GM19455 (cell line): ENCODE results near the gene CIZ1.
"Not testable (repeated sequence)": the region's sequence is repeated elsewhere in the genome, so short reads cannot be mapped to it uniquely, and the experiment has no call there.

Experiments used
- ATAC-seq: cut with Tn5 transposase; IDR thresholded peaks from one replicate; pipeline ENCODE4 v1.9.1; 2021; ENCODE audit not compliant: unreplicated experiment

The CIZ1 gene, protein sequence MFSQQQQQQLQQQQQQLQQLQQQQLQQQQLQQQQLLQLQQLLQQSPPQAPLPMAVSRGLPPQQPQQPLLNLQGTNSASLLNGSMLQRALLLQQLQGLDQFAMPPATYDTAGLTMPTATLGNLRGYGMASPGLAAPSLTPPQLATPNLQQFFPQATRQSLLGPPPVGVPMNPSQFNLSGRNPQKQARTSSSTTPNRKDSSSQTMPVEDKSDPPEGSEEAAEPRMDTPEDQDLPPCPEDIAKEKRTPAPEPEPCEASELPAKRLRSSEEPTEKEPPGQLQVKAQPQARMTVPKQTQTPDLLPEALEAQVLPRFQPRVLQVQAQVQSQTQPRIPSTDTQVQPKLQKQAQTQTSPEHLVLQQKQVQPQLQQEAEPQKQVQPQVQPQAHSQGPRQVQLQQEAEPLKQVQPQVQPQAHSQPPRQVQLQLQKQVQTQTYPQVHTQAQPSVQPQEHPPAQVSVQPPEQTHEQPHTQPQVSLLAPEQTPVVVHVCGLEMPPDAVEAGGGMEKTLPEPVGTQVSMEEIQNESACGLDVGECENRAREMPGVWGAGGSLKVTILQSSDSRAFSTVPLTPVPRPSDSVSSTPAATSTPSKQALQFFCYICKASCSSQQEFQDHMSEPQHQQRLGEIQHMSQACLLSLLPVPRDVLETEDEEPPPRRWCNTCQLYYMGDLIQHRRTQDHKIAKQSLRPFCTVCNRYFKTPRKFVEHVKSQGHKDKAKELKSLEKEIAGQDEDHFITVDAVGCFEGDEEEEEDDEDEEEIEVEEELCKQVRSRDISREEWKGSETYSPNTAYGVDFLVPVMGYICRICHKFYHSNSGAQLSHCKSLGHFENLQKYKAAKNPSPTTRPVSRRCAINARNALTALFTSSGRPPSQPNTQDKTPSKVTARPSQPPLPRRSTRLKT

DNA sequence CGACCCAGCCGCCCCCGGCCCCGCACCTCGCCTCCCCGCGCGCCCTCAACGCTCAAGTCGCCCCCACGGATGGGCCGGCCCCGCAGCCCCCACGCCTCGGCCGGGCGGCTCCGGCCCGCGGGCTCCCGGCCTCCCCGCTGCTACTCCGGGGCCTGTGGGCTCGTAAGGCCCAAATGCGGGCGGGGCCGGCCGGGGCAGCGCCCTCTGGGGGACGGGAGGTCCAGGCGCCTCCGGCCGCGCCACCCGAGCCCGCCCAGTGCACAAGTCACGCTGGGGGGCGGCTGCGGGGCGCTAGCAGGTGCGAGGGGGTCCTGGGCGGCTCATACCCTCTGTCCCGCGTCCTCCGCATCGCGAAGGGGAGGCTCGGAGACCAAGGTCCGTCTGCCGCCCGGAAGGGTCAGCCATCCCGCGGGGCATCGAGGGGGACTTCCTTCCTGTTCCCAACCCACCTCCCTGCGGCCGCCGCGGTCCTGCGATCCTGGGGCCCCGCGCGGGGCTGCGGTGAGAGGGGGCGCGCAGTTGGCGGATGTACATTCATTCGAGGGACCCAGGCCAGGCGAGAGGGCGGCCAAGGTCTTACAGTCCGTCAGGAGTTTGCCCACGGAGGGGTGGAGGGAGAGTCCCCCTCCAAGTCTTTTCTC is at the start of gene CIZ1:
Gene CIZ1, minus strand, starts transcription at position 167 of the 641 bp plus-strand sequence. CDS start 715 bp downstream, outside the sequence.
- ATAC-seq: peak; percentile 74

DNA sequence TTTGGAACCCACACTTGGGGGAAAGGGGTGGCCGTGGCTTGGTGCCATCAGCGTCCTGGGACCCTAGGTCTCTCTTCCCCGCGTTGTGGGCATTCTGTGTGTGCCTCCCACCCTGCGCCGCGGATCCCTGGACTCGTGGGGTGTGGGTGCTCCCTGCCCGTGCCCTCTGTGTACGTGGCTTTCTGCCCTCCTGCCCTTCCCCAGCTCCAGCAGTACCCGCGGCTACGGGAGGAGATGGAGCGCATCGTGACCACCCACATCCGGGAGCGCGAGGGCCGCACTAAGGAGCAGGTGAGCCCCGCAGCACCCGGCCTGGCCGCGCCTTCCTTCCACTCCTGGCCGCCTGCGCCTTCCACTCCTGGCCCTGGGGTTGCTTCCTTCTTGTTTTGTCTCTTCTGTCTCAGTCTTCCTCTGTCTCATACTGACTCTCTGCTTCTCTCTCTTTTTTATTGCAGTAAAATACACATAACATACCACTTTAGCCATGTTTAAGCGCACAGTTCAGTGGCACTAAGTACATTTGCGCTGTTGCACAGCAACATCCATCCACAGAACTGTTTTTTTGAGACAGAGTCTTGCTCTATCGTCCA is 42.5 kb upstream of the CIZ1 start:
- no peak for ATAC-seq

DNA sequence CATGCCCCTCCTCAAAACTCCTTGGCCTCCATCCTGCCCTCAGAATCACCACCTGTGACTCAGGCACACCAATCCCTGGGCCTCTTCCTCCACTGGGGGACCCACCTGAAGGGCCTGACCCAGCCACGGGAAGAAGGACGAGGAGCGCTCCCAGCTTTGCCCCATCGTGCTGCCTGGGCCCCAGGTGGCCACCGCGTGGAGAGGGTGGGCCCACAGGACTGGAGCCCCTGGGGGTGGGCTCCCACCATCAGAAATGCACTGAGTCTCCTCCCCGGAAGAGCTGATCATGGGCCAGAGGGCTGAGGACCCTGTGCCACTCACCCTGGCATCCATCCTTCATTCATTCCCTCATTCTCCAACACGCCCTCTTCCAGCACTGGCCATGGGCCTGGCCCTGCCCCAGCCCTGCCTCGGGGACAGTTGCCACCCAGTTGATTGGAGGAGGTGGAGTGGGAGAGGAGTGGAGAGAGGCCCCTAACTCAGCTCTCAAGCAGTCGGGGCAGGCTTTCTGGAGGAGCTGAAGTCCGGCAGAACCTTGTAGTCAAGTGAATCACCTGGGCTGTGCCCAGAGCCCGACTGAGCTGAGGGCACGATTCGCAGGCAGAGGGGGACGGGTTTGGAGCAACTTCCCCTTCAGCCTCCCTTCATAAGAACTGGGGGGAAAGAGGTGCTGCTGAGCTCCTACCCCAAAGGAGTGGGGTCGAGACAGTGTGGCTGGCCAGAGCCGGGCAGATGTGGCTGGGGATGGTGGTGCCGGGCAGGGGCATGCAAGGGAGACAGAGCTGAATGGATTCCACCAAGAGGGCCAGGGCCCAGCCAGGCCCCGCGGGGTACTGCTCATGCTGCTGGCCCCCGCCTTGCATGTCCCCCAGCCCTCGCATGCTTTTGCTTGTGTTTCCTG is 41.4 kb upstream of the CIZ1 start:
- ATAC-seq: no peak

DNA sequence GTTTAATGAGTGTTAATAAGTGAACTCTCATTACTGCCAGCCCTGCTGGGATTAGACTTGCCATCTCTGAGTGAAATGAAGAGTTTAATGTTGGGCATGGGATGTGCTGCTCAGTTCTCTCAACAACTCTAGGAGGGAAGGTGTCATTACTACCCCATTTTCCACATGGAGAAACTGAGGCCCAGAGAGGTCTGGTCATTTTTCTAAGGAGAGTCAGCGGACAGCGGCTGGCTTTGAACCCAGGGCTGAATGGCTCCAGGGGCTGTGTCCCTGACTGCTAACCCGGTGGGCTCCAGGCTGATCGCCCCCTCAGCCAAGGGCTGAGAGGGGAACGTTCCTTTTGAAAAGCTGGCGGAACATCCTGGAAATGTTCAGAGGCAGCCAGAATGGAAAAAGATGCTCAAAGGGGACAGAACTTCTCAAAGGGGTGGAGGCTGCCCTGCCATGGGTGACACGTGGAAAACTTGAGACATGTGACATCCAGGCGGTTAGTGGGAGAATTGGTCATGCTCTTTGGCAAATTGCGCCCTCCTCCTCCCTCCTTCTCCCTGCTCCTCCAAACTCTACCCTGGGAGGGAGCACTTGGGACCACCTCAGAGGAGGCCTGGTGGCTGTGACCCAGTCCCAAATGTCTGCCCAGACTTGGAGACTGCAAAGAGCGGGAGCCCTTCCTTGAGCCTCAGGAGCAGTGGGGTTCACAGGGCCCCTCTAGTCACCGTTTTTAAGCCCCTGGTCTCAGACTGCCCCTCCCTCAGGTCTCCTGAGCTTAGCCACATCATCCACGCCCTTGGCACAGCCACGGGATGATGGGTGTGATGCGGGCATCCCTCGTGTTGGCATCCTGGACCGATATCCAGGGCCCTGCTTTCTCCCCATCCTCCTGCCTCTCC is 40.5 kb upstream of the CIZ1 start:
- ATAC-seq: no peak

DNA sequence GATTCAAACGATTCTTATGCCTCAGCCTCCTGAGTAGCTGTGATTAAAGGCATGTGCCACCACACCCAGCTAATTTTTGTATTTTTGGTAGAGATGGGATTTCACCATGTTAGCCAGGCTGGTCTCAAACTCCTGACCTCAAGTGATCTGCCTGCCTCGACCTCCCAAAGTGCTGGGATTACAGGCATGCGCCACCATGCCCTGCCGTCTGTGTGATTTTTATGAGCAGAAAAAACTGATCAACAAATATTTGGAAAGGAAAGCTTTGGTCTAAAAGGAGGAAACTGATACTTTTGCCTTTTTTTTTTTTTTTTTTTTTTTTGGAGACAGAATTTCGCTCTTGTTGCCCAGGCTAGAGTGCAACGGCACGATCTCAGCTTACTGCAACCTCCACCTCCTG is 39.5 kb upstream of the CIZ1 start:
- not testable (repeated sequence) for ATAC-seq

DNA sequence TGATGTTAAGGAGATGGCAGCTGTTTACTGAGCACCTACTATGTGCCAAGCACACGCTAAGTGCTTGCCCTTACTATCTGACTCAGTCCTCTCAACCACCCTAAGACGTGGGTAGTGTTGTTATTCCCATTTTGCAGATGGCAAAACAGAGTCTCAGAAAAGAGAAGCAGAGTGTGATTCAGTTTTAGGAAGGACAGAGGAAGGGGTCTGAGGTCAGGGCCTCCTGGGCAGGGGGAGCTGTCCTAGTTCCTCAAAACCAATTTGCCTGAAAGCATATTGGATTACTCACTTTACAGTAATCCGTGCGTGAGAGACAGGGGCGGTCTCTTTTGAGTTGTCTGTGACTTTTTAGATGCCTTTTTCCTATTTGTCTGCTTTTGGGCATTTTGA is 35.0 kb upstream of the CIZ1 start:
- no peak for ATAC-seq

DNA sequence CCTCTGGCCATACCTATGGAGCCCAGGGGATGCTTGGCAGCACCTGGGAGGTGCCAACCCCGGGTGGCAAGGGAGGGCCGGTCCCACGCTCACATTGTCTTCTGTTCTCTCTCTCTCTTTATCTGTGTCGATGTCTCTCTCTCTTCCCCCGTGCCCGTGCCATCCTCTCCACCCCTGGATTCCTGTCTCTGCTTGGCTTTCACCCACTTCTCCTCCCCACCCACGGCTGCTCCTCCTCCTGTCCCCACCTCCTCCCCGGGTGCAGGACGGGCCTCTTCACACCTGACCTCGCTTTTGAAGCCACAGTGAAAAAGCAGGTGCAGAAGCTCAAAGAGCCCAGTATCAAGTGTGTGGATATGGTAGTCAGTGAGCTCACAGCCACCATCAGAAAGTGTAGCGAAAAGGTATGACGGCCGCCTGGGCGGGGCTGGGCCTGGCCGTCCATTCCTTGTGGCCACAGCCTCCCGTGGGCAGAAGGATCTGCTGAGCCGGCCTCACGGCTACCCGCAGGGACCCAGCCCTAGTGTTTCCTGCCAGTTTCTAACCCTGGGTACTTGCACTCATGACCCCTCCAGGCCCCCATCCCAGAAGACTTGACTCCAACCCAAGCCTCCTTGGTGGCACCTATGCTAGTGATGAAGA is 34.5 kb upstream of the CIZ1 start:
- no peak for ATAC-seq

DNA sequence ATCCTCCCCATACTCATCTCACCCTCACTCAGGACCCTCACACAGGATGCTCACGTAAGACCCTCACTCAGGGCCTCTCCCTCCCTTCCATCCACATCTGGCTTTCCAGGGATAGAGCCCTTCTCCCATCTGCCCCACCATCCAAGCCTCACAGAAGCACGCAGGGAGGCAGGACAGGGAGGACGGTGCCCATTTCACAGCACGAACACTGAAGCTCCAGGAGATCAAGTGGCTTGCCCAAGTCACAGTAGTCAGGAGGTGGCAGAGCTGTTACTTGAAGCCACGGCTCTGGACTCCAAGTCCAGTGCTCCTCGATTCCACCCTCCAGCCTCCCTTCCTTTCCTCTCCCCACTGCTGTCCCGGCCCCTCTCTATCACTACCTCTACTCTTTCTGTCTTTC is 33.5 kb upstream of the CIZ1 start:
- ATAC-seq: no peak

DNA sequence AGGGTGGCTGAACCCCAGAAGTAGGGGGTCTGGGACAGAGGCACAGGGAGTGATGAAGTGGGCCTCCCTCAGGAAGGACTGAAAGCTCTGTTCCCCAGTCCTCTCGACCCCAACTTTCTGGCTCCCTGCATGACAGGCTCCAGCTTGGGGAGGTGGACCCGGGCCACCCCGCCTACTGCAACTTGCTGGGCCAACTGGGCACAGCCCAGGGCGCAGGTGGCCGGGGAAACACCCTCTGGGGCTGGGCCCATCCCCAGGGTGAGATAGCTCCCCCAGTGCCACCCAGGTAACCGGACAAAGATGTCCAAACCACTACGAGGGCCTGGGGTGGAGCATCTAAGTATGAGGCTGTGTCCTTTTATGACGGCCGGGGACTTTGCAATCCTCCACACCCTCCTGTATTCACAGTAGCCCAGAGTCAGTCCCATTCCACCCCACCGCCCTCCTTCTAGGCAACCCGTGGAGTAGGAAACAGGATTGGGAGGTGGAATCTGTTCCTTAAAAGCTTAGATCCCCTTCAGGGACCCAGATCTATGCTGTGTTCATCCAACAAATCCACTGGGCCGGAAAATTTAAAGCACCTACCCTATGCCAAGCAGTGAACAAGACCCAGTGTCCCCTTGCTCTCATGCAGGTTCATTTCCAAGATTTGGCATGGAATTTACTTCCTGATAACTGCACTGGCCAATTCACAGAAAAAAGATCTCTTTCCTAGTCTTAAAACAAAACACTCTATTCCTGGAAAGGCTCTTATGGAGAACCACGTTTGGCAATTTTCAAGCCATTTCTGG is 31.7 kb upstream of the CIZ1 start:
- ATAC-seq: no peak

DNA sequence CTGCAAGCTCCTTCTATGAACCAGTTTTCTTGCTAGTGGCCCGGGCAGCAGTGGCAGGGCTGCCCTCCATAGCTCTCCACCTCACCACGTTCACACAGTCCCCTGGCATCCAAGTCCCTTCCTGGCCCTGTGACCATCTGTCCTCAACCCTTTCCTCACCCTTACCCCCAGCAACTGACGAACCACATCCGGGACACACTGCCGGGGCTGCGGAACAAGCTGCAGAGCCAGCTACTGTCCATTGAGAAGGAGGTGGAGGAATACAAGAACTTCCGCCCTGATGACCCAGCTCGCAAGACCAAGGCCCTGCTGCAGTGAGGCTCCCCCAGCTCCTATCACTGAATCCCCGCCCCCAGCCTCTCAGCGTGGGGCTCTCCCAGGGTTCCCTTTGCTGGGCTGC is 30.7 kb upstream of the CIZ1 start:
- ATAC-seq: no peak

DNA sequence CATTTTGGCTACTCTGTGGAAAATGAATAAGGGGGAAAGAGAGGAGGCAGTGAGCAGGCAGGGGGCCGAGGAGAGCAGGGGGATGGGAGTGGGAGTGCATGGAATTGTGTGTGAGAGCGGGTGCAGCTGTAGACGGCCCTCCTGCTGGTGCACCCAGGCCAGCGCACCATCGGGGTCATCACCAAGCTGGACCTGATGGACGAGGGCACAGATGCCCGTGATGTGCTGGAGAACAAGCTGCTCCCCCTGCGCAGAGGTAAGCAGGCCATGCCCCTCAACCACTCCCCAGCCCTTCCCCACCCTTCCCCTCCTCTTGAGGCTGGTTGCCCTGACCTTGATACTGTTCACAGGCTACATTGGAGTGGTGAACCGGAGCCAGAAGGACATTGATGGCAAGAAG is 28.5 kb upstream of the CIZ1 start:
- no peak for ATAC-seq

DNA sequence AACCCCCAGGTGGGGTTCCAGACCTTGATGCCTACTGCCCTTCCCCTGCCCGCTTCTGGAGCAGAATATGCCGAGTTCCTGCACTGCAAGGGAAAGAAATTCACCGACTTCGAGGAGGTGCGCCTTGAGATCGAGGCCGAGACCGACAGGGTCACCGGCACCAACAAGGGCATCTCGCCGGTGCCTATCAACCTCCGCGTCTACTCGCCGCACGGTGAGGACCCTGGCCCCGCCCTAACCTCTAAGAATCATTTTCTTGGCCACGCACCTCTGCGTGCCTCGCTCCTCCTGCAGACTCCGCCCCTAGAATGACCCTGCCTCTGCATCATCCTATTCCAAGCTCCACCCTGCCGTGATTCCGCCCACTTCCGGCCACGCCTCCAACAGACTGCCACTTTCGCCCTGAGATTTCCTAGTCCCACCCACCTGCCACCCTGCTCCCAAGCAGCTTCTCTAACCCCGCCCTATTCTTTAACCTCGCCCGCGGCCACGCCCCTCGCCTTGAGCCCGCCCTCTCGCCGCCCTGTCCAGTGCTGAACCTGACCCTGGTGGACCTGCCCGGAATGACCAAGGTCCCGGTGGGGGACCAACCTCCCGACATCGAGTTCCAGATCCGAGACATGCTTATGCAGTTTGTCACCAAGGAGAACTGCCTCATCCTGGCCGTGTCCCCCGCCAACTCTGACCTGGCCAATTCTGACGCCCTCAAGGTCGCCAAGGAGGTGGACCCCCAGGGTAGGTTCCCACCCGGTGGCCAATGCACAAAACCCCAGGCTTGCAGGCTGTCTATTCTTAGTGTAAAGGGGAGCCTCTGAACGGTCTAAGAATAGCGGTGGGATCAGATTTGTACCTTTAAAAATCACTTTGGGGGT is 27.4 kb upstream of the CIZ1 start:
- ATAC-seq: peak; percentile 94

DNA sequence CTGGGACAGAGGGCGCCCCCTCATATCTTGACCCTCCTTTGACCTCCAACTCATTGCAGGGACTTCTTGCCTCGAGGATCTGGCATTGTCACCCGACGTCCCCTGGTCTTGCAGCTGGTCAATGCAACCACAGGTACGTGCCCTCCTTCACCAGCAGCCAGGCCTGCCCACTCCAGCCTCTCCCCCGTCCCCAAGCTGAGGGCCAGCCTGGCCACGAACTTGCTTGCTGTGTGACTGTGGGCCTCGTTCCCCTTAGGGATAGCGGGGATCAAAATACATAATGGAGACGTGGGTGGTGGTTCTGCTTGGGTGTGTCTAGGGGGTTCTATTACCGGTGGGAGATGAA is 26.8 kb upstream of the CIZ1 start:
- ATAC-seq: no peak

DNA sequence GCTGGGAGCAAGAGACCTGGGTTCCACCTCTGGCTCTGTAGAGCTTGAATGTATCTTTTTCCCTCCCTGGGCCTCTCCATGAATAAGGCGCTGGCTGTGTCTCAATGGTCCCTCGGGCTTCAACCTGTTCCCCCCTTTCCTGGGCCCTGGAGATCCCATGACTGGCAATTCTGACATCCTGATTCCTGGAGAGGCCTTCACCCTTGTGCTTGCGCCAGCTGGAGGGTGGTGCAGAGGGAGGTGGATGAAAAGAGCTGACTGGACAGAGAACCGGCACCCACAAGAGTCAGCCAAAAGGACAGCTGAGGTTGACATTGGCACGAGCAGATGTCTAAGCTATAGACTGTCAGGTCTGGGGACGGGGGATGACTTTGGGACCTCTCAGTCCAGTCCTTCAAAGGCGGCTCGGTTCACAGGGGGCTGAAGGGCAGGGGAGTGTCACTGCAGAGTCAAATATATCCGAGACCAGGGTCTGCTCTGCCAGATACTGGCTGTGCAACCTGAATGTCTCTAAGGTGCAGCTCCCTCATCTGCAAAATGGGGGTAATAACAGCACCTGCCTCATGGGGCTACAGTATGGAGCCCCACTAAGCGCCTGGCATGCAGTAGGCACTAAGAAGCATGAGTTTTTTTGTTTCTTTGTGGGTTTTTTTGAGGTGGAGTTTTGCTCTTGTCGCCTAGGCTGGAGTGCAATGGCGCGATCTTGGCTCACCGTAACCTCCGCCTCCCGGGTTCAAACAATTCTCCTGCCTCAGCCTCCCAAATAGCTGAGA is 25.6 kb upstream of the CIZ1 start:
- no peak for ATAC-seq

DNA sequence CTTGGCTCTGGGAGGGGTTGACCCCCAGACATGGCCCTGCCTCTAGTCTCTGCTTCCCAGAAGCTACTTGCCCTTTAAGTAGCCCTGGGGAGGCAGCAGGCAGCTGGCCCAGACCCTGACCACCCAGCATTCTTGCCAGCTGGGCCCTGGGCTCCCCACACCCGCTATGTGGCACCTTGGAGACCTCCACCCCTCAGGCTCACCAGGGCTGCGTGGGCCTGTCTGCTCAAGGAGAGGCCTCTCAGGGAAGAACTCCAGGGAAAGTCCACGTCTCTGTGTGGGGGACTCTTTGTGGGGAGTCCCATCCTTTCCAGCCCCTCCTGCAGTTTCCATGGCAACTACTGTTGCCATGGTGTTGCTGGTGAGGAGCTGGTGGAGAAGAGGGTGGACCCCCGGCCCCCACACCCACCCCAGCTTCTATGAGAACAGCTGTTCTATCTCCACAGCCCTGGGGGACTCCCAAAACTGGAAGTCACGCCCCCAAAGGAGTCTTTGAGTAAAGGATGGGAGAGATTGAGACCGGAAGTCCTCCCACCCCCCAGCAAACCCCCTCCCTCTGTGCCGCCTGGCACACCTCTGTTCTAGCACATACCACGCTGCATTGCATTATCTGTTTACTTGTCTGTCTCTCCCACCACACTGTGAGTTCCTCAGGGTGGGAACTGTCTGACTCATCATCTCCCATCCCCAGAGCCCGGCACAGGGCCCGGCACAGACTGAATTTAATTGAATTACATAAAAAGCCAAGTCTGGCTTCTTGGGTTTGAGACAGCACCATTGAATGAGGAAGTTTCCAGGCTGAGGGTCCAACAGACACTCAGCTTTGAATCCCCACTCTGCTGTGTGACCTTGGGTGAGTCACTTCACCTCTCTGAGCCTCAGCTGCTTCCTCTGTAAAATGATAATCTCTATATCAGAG is 24.4 kb upstream of the CIZ1 start:
- no peak for ATAC-seq
